ENCODE results near the gene BMI1. TPM values are rescaled to one million over a fixed set of nuclear protein-coding genes. Genes with fewer than 3 reads are reported as not detected.
"Not testable (repeated sequence)": the region's sequence is repeated elsewhere in the genome, so short reads cannot be mapped to it uniquely, and the experiment has no call there.

The BMI1 gene
- total and polyA plus RNA-seq, 2 donors from 2014 or later: 18.7 to 49.0 TPM

GRCh38 chr10:22308390-22308789 is 12.5 kb upstream of the BMI1 start:
- Histone ChIP-seq H3K9me3 (ENCODE audit: control insufficient read depth in 2 of 3, insufficient read depth in 1 of 3, low read length in 3 of 3) (no peaks in the 10 kb centered on the region), H3K36me3 (ENCODE audit: control insufficient read depth in 2 of 3, insufficient read depth in 3 of 3, low read length in 3 of 3) (no peaks in the 10 kb centered on the region), H3K4me1 (ENCODE audit: control insufficient read depth in 2 of 3, insufficient read depth in 2 of 3, low read depth in 1 of 3, low read length in 3 of 3) (no peaks in the 10 kb centered on the region), H3K27me3 (ENCODE audit: control insufficient read depth, insufficient read depth, low read length) (no peaks in the 10 kb centered on the region), H3K9ac (ENCODE audit: low read length in 3 of 3) (no peak overlapping the region), H3K4me3 (ENCODE audit: low read length in 3 of 3) (no peak overlapping the region), H3K27ac (ENCODE audit: low read depth in 2 of 2, low read length in 2 of 2) (no peak overlapping the region)
- TF ChIP-seq, protein P1, sequence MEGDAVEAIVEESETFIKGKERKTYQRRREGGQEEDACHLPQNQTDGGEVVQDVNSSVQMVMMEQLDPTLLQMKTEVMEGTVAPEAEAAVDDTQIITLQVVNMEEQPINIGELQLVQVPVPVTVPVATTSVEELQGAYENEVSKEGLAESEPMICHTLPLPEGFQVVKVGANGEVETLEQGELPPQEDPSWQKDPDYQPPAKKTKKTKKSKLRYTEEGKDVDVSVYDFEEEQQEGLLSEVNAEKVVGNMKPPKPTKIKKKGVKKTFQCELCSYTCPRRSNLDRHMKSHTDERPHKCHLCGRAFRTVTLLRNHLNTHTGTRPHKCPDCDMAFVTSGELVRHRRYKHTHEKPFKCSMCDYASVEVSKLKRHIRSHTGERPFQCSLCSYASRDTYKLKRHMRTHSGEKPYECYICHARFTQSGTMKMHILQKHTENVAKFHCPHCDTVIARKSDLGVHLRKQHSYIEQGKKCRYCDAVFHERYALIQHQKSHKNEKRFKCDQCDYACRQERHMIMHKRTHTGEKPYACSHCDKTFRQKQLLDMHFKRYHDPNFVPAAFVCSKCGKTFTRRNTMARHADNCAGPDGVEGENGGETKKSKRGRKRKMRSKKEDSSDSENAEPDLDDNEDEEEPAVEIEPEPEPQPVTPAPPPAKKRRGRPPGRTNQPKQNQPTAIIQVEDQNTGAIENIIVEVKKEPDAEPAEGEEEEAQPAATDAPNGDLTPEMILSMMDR (IDR thresholded peaks at IDR 0.05; ENCODE audit: borderline replicate concordance, extremely low read depth, insufficient read depth): no peak
- intact Hi-C loops (cut with DNase I): no loop called here
- no peak for FAIRE-seq
- no peak for DNase-seq

DNA sequence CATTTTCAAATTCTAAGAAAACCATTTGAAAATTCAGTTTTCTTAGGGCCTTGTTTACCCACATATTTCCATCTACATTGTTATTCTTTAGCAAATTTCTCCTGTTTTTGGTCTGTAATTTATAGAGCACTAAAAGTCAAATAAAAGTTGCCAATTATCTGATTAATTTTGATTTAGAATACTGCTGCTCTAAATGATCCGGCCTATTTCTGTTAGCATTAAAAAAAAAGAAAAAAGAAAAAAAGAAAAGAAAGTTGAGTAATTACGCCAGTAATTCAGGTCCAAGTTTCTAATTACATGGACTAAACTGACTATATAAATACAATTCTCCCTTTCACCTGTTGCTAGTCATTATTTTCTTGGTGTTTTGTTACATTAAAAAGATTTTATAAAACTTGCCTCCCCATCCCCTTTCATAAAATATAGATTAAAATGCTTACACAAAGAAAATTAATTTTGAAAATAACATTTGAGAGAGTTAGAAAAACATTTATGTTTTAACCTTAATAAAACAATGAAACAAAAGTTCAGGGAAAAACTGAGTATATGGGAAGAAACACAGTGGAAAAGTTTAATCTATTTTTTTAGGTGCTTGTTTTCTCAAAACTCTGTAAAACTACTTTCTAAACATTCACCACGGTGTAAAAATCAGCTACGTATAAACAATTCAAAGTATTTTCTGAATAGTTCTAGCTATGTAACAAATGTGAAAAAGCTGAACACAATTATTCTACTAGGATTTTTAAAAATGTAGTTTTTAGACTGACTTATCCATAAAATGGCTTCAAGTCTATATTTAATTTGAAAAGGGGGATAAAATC is 11.5 kb upstream of the BMI1 start:
- no peaks in the 10 kb centered on the region for H3K27me3 ChIP-seq (ENCODE audit: control insufficient read depth, insufficient read depth, low read length)
- H3K27ac ChIP-seq (ENCODE audit: low read depth in 2 of 2, low read length in 2 of 2): no peak overlapping the region
- no peaks in the 10 kb centered on the region for H3K9me3 ChIP-seq (ENCODE audit: control insufficient read depth in 2 of 3, insufficient read depth in 1 of 3, low read length in 3 of 3)
- TF ChIP-seq, protein P1 (IDR thresholded peaks at IDR 0.05; ENCODE audit: borderline replicate concordance, extremely low read depth, insufficient read depth): no peak
- intact Hi-C loops (cut with DNase I): no loop called here
- no peaks in the 10 kb centered on the region for H3K4me1 ChIP-seq (ENCODE audit: control insufficient read depth in 2 of 3, insufficient read depth in 2 of 3, low read depth in 1 of 3, low read length in 3 of 3)
- FAIRE-seq (no peak), DNase-seq (no peak)
- H3K4me3 ChIP-seq (ENCODE audit: low read length in 3 of 3): no peak overlapping the region
- H3K36me3 ChIP-seq (ENCODE audit: control insufficient read depth in 2 of 3, insufficient read depth in 3 of 3, low read length in 3 of 3): no peaks in the 10 kb centered on the region
- no peak overlapping the region for H3K9ac ChIP-seq (ENCODE audit: low read length in 3 of 3)

GRCh38 chr10:22310012-22310411 is 10.9 kb upstream of the BMI1 start:
- intact Hi-C loops (cut with DNase I); FAIRE-seq; DNase-seq: not testable (repeated sequence)

GRCh38 chr10:22310928-22311327 is 10.0 kb upstream of the BMI1 start:
- Histone ChIP-seq H3K4me3 (ENCODE audit: low read length in 3 of 3) (no peak overlapping the region), H3K9me3 (ENCODE audit: control insufficient read depth in 2 of 3, insufficient read depth in 1 of 3, low read length in 3 of 3) (no peaks in the 10 kb centered on the region), H3K9ac (ENCODE audit: low read length in 3 of 3) (no peak overlapping the region), H3K27ac (ENCODE audit: low read depth in 2 of 2, low read length in 2 of 2) (no peak overlapping the region), H3K36me3 (ENCODE audit: control insufficient read depth in 2 of 3, insufficient read depth in 3 of 3, low read length in 3 of 3) (no peaks in the 10 kb centered on the region), H3K27me3 (ENCODE audit: control insufficient read depth, insufficient read depth, low read length) (no peaks in the 10 kb centered on the region), H3K4me1 (ENCODE audit: control insufficient read depth in 2 of 3, insufficient read depth in 2 of 3, low read depth in 1 of 3, low read length in 3 of 3) (no peaks in the 10 kb centered on the region)
- FAIRE-seq (no peak), DNase-seq (no peak)
- intact Hi-C loops (cut with DNase I): no loop called here
- TF ChIP-seq, protein P1 (IDR thresholded peaks at IDR 0.05; ENCODE audit: borderline replicate concordance, extremely low read depth, insufficient read depth): no peak

More at GRCh38 chr10:22310012-22310411, 10.9 kb upstream of the BMI1 start:
- not testable (repeated sequence) for H3K9ac ChIP-seq (ENCODE audit: low read length in 3 of 3); H3K27me3 ChIP-seq (ENCODE audit: control insufficient read depth, insufficient read depth, low read length); H3K9me3 ChIP-seq (ENCODE audit: control insufficient read depth in 2 of 3, insufficient read depth in 1 of 3, low read length in 3 of 3); H3K36me3 ChIP-seq (ENCODE audit: control insufficient read depth in 2 of 3, insufficient read depth in 3 of 3, low read length in 3 of 3); H3K4me1 ChIP-seq (ENCODE audit: control insufficient read depth in 2 of 3, insufficient read depth in 2 of 3, low read depth in 1 of 3, low read length in 3 of 3); H3K4me3 ChIP-seq (ENCODE audit: low read length in 3 of 3); H3K27ac ChIP-seq (ENCODE audit: low read depth in 2 of 2, low read length in 2 of 2)
